K562 (cell line): ENCODE measurements around the gene PYGO2. TPM values are rescaled to one million over a fixed set of nuclear protein-coding genes. Genes with fewer than 3 reads are reported as not detected.

Experiments used
- ESRRA ChIP-seq: fragments of 450-650 bp; IDR thresholded peaks from 2 replicates; pipeline ENCODE4 v1.6.1; 2014; ENCODE audit warnings: low read depth, mild to moderate bottlenecking, moderate library complexity, borderline replicate concordance
- HINFP ChIP-seq: fragments of 450-650 bp; conservative IDR thresholded peaks from 2 replicates; pipeline ENCODE4 v1.6.1; 2016; ENCODE audit warnings: missing genetic modification characterization, low read depth, mild to moderate bottlenecking, control low read depth, missing compliant biosample characterization
- HNRNPUL1 ChIP-seq: fragments of 200-400 bp; formaldehyde crosslinking; IDR thresholded peaks from 2 replicates; pipeline ENCODE4 v1.6.1; 2017; ENCODE audit warnings: low read length
- NELFE ChIP-seq: IDR thresholded peaks from 2 replicates; pipeline ENCODE4 v1.6.1; 2011; ENCODE audit warnings: mild to moderate bottlenecking; ENCODE audit not compliant: insufficient read depth, insufficient read length
- NEUROD1 ChIP-seq: fragments of 150-350 bp; IDR thresholded peaks from 2 replicates; pipeline ENCODE4 v1.6.1; 2014; ENCODE audit warnings: borderline replicate concordance, low read length, low read depth; ENCODE audit not compliant: partially characterized antibody
- NKRF ChIP-seq: fragments of 450-650 bp; IDR thresholded peaks from 2 replicates; pipeline ENCODE4 v1.6.1; 2016; ENCODE audit warnings: borderline replicate concordance
- RBM34 ChIP-seq: fragments of 200-400 bp; formaldehyde crosslinking; IDR thresholded peaks from 2 replicates; pipeline ENCODE4 v1.6.1; 2018; ENCODE audit warnings: low read length, borderline replicate concordance; ENCODE audit not compliant: insufficient read depth
- RFX1 ChIP-seq: fragments of 450-650 bp; IDR thresholded peaks from 2 replicates; pipeline ENCODE4 v1.6.1; 2016; ENCODE audit warnings: mild to moderate bottlenecking, moderate library complexity
- TSC22D4 ChIP-seq: fragments of 450-650 bp; IDR thresholded peaks from 2 replicates; pipeline ENCODE4 v1.6.1; 2016; ENCODE audit warnings: missing genetic modification characterization, missing biosample characterization, control low read depth
- ZC3H11A ChIP-seq: IDR thresholded peaks from 2 replicates; pipeline ENCODE4 v1.6.1; 2012; ENCODE audit warnings: low read depth, low read length, improper control_type of control experiment
- ZNF717 ChIP-seq: fragments of 250-450 bp; sonication (Bioruptor Pico); IDR thresholded peaks from 2 replicates; pipeline ENCODE4 v1.5.0; 2021
- polyA plus RNA-seq, 8 experiments: library from polyadenylated mRNA; depleted of rRNA in 4 of 8; stranded (reverse) in 5 of 8; unstranded in 3 of 8; fragments of >200 nt; fragmentation: Nextera tagmentation in 2 of 8; fragmentation: Illumina TruSeq in 1 of 8; extraction: Ambion mirVana in 2 of 8; extraction: Trizol in 1 of 8; gene quantifications; 2 replicates each; pipeline versions ENCODE4 v1.2.1 to v1.2.3, GENCODE V29; 2011 to 2014; ENCODE audit warnings: inconsistent platforms in 1 of 8, missing spikeins in 1 of 8
- total RNA-seq, 7 experiments: library from RNA; depleted of rRNA in 6 of 7; stranded (reverse); fragments of >200 nt in 6 of 7; fragmentation: Illumina TruSeq in 2 of 7; extraction: Trizol in 2 of 7; gene quantifications; 2 replicates each; pipeline versions ENCODE4 v1.2.1 to v1.2.3, GENCODE V29; 2011 to 2021; ENCODE audit warnings: low replicate concordance in 1 of 7
- TF ChIP-seq, protein P1 (sequence below): fragments of 200-600 bp; sonication (generic); IDR thresholded peaks from one replicate; pipeline ENCODE4 v1.6.1; 2012; ENCODE audit warnings: mild to moderate bottlenecking, low read depth, low read length, inconsistent platforms

Gene PYGO2
- total and polyA plus RNA-seq, 9 of the 15 experiments (the other 6 are each of a cell fraction or from before 2014, with no cell fraction given) = 8.3 to 36.2 (median 18.2) TPM

GRCh38 chr1:154999571-155000410 is 38.2 kb upstream of the PYGO2 start (continued):
- TF ChIP-seq NKRF (peak; percentile 65; the same call in 1 of the 2 replicates), TSC22D4 (tag) (no peak), HNRNPUL1 (no peak), ZC3H11A (no peak), RBM34 (no peak), NELFE (no peak), RFX1 (no peak), ESRRA (no peak), NEUROD1 (peak; percentile 55), ZNF717 (CRISPR knock-in tag) (no peak), HINFP (tag) (no peak)
- TF ChIP-seq, protein P1, sequence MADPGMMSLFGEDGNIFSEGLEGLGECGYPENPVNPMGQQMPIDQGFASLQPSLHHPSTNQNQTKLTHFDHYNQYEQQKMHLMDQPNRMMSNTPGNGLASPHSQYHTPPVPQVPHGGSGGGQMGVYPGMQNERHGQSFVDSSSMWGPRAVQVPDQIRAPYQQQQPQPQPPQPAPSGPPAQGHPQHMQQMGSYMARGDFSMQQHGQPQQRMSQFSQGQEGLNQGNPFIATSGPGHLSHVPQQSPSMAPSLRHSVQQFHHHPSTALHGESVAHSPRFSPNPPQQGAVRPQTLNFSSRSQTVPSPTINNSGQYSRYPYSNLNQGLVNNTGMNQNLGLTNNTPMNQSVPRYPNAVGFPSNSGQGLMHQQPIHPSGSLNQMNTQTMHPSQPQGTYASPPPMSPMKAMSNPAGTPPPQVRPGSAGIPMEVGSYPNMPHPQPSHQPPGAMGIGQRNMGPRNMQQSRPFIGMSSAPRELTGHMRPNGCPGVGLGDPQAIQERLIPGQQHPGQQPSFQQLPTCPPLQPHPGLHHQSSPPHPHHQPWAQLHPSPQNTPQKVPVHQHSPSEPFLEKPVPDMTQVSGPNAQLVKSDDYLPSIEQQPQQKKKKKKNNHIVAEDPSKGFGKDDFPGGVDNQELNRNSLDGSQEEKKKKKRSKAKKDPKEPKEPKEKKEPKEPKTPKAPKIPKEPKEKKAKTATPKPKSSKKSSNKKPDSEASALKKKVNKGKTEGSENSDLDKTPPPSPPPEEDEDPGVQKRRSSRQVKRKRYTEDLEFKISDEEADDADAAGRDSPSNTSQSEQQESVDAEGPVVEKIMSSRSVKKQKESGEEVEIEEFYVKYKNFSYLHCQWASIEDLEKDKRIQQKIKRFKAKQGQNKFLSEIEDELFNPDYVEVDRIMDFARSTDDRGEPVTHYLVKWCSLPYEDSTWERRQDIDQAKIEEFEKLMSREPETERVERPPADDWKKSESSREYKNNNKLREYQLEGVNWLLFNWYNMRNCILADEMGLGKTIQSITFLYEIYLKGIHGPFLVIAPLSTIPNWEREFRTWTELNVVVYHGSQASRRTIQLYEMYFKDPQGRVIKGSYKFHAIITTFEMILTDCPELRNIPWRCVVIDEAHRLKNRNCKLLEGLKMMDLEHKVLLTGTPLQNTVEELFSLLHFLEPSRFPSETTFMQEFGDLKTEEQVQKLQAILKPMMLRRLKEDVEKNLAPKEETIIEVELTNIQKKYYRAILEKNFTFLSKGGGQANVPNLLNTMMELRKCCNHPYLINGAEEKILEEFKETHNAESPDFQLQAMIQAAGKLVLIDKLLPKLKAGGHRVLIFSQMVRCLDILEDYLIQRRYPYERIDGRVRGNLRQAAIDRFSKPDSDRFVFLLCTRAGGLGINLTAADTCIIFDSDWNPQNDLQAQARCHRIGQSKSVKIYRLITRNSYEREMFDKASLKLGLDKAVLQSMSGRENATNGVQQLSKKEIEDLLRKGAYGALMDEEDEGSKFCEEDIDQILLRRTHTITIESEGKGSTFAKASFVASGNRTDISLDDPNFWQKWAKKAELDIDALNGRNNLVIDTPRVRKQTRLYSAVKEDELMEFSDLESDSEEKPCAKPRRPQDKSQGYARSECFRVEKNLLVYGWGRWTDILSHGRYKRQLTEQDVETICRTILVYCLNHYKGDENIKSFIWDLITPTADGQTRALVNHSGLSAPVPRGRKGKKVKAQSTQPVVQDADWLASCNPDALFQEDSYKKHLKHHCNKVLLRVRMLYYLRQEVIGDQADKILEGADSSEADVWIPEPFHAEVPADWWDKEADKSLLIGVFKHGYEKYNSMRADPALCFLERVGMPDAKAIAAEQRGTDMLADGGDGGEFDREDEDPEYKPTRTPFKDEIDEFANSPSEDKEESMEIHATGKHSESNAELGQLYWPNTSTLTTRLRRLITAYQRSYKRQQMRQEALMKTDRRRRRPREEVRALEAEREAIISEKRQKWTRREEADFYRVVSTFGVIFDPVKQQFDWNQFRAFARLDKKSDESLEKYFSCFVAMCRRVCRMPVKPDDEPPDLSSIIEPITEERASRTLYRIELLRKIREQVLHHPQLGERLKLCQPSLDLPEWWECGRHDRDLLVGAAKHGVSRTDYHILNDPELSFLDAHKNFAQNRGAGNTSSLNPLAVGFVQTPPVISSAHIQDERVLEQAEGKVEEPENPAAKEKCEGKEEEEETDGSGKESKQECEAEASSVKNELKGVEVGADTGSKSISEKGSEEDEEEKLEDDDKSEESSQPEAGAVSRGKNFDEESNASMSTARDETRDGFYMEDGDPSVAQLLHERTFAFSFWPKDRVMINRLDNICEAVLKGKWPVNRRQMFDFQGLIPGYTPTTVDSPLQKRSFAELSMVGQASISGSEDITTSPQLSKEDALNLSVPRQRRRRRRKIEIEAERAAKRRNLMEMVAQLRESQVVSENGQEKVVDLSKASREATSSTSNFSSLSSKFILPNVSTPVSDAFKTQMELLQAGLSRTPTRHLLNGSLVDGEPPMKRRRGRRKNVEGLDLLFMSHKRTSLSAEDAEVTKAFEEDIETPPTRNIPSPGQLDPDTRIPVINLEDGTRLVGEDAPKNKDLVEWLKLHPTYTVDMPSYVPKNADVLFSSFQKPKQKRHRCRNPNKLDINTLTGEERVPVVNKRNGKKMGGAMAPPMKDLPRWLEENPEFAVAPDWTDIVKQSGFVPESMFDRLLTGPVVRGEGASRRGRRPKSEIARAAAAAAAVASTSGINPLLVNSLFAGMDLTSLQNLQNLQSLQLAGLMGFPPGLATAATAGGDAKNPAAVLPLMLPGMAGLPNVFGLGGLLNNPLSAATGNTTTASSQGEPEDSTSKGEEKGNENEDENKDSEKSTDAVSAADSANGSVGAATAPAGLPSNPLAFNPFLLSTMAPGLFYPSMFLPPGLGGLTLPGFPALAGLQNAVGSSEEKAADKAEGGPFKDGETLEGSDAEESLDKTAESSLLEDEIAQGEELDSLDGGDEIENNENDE = no peak
